Fibroblast of lung (primary cell): ENCODE data around the gene BEST4. TPM values are rescaled to one million over a fixed set of nuclear protein-coding genes. Genes with fewer than 3 reads are reported as not detected.

Experiments used
- DNase-seq, 2 donors: peaks; one replicate each; pipeline versions ENCODE4 v3.0.0 to v3.0.0-alpha.2; 2010; ENCODE audit warnings: low read depth in 2 of 2
- H2AFZ ChIP-seq: 2 replicates; pipeline ENCODE4 v1.5.1; 2012; ENCODE audit warnings: low read length, control low read depth, inconsistent platforms
- H3K27ac ChIP-seq: 2 replicates; pipeline ENCODE4 v1.5.1; 2011; ENCODE audit warnings: low read length, control low read depth; ENCODE audit not compliant: insufficient read depth
- H3K27me3 ChIP-seq: 2 replicates; pipeline ENCODE4 v1.5.1; 2011; ENCODE audit warnings: mild to moderate bottlenecking, low read length; ENCODE audit not compliant: control insufficient read depth, insufficient read depth
- H3K36me3 ChIP-seq: 2 replicates; pipeline ENCODE4 v1.5.1; 2011; ENCODE audit warnings: low read length; ENCODE audit not compliant: control insufficient read depth, insufficient read depth
- H3K4me1 ChIP-seq: 2 replicates; pipeline ENCODE4 v1.5.1; 2011; ENCODE audit warnings: low read length; ENCODE audit not compliant: control insufficient read depth, insufficient read depth; ENCODE audit errors: extremely low read depth
- H3K4me2 ChIP-seq: 2 replicates; pipeline ENCODE4 v1.5.1; 2011; ENCODE audit warnings: low read length, control low read depth; ENCODE audit not compliant: insufficient read depth; ENCODE audit errors: extremely low read depth
- H3K4me3 ChIP-seq, 4 experiments: fragments of 200-600 bp in 1 of 4; sonication (generic) in 1 of 4; replicated peaks in 1 of 4; 2 replicates each; pipeline ENCODE4 v1.5.1; 2011 to 2016; ENCODE audit warnings: low read length in 4 of 4, low read depth in 3 of 4, mild to moderate bottlenecking in 3 of 4, control low read depth in 2 of 4, inconsistent platforms in 1 of 4, mixed read lengths in 1 of 4; ENCODE audit not compliant: insufficient read depth in 1 of 4; ENCODE audit errors: control extremely low read depth in 1 of 4
- H3K79me2 ChIP-seq: 2 replicates; pipeline ENCODE4 v1.5.1; 2012; ENCODE audit warnings: mild to moderate bottlenecking, low read length, inconsistent platforms; ENCODE audit not compliant: control insufficient read depth, insufficient read depth
- H3K9ac ChIP-seq: 2 replicates; pipeline ENCODE4 v1.5.1; 2011; ENCODE audit warnings: mild to moderate bottlenecking, low read length, control low read depth; ENCODE audit not compliant: insufficient read depth
- H3K9me3 ChIP-seq: 2 replicates; pipeline ENCODE4 v1.5.1; 2012; ENCODE audit warnings: low read depth, low read length; ENCODE audit not compliant: control insufficient read depth, insufficient read depth
- H4K20me1 ChIP-seq: 2 replicates; pipeline ENCODE4 v1.5.1; 2011; ENCODE audit warnings: low read length; ENCODE audit not compliant: control insufficient read depth, insufficient read depth; ENCODE audit errors: extremely low read depth
- EZH2 ChIP-seq: IDR thresholded peaks from 2 replicates; pipeline ENCODE4 v1.5.1; 2012; ENCODE audit warnings: low read length, control low read depth, mild to moderate bottlenecking; ENCODE audit errors: missing control alignments
- polyA minus RNA-seq: library from RNA; depleted of rRNA, polyadenylated mRNA; stranded (reverse); fragments of >200 nt; gene quantifications from 2 replicates; pipeline ENCODE4 v1.2.3, GENCODE V29; 2011; ENCODE audit warnings: low replicate concordance
- polyA plus RNA-seq, 2 donors: library from polyadenylated mRNA; depleted of rRNA in 1 of 2; stranded (reverse) in 1 of 2; unstranded in 1 of 2; fragments of >200 nt; gene quantifications; 2 replicates each; pipeline ENCODE4 v1.2.1, GENCODE V29; 2011 to 2012; ENCODE audit warnings: missing spikeins in 1 of 2
- total RNA-seq: library from RNA; depleted of rRNA; stranded (reverse); fragments of >200 nt; gene quantifications from 2 replicates; pipeline ENCODE4 v1.2.1, GENCODE V29; 2014
- TF ChIP-seq, protein P1 (sequence below), 2 donors: IDR thresholded peaks in 1 of 2; conservative IDR thresholded peaks in 1 of 2; 1 replicate in 1 of 2; 2 replicates in 1 of 2; pipeline ENCODE4 v1.5.1; 2011 to 2012; ENCODE audit warnings: low read length in 2 of 2, control low read depth in 1 of 2, inconsistent platforms in 1 of 2, low read depth in 1 of 2, mild to moderate bottlenecking in 1 of 2

The BEST4 gene
- total RNA-seq (under 0.01 and 0.17 TPM in 2 replicates), polyA plus RNA-seq (0.10 and 0.11 TPM in 2 replicates), polyA minus RNA-seq (not detected in 2 replicates)
- polyA plus RNA-seq (2012) = 0.08 TPM in 2 replicates

DNA sequence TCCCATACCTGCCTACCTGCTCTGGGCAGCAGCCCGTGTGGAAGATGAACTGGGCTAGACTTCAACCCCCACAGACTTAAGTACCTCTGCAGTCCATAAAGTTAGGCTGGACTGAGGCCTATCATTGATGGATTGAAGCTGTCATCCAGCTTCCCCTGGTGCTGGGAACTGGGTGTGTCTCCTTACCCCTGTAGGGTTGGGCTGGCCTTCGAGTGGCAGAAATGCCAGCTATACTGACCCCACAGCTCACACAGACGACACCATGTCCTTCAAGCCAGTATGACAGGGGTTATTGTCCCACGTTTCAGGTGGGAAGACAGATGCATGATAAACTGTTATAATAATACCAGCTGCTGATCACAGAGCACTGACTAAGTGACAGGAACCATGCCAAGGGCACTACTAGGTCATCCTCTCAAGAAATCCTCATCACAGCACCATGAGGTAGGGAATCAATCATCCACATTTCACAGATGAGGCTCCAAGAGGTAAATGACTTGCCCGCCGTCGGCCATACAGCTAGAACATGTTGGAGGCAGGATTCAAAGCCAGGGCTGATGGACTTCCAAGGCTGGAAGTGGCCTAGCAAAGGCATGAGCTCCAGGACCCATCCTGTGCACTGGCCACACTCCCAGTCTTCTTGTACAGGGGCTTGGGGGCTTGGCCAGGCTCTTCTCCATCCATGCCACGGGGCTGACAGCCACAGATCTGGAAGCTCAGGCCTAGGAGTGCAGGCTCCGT, at the start of gene BEST4:
TSS of gene BEST4 (minus strand) at position 51 of the 741 bp plus-strand sequence. CDS start 465 bp downstream, outside the sequence.
- Histone ChIP-seq H3K9ac (no peak within 1 kb of the TSS), H3K79me2 (no peaks in the 10 kb centered on the region), H4K20me1 (no peaks in the 10 kb centered on the region), H3K36me3 (no peaks in the 10 kb centered on the region), H3K4me2 (no peak within 1 kb of the TSS), H2AFZ (no peak within 1 kb of the TSS), H3K9me3 (no peaks in the 10 kb centered on the region), H3K27ac (no peak within 1 kb of the TSS), H3K4me3 (no peak within 1 kb of the TSS), H3K27me3 (no peaks in the 10 kb centered on the region), H3K4me1 (peaks cover 8% of the 10 kb centered on the region)
- TF ChIP-seq EZH2 = no peak
- TF ChIP-seq, protein P1, sequence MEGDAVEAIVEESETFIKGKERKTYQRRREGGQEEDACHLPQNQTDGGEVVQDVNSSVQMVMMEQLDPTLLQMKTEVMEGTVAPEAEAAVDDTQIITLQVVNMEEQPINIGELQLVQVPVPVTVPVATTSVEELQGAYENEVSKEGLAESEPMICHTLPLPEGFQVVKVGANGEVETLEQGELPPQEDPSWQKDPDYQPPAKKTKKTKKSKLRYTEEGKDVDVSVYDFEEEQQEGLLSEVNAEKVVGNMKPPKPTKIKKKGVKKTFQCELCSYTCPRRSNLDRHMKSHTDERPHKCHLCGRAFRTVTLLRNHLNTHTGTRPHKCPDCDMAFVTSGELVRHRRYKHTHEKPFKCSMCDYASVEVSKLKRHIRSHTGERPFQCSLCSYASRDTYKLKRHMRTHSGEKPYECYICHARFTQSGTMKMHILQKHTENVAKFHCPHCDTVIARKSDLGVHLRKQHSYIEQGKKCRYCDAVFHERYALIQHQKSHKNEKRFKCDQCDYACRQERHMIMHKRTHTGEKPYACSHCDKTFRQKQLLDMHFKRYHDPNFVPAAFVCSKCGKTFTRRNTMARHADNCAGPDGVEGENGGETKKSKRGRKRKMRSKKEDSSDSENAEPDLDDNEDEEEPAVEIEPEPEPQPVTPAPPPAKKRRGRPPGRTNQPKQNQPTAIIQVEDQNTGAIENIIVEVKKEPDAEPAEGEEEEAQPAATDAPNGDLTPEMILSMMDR (conservative IDR thresholded peaks at IDR 0.05 in 1 of 2, IDR thresholded peaks at IDR 0.05 in 1 of 2; ENCODE audit: low read depth in 1 of 2, low read length in 2 of 2) = no peak
- no peak for DNase-seq

DNA sequence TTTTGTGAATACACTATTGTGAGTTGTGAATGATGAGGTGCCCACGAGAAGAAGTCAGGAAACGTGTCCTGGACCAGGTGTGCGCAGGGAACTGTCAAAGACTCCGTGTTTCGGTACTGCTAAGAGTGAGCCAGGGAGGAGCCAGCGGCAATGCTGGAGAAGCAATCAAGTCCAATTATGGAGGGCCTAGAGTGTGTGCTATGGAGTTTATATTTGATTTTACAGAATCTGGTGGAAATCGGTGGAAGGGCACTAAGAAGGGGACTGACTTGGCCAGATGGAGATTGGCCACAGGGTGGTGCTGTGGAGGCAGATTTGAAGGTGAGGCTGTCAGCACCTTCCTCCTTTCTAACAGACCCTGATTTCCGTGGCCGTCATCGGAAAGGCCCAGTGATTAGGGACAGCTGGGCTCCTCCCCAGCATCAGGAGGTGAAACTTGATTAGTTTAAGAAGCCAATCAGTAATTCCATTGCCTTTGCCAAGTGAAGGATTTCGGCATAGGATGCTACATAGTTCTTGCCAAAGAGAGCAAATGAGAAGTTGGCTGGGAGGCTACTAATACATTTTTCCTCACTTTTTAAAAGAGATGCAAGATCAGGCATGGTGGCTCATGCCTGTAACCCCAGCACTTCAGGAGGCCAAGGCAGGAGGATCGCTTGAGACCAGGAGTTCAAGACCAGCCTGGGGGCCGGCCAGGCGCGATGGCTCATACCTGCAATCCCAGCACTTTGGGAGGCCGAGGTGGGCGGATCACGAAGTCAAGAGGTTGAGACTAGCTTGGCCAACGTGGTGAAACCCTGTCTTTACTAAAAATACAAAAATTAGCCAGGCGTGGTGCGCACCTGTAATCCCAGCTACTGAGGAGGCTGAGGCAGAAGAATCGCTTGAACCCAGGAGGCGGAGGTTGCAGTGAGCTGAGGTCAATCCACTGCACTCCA, 48.0 kb upstream of the BEST4 start:
- Histone ChIP-seq H3K27ac (no peak overlapping the region), H3K27me3 (no peaks in the 10 kb centered on the region), H2AFZ (peak overlapping the region; percentile 61), H3K4me2 (no peak overlapping the region), H3K9ac (no peak overlapping the region), H4K20me1 (no peaks in the 10 kb centered on the region), H3K36me3 (no peaks in the 10 kb centered on the region), H3K4me1 (no peaks in the 10 kb centered on the region), H3K9me3 (no peaks in the 10 kb centered on the region), H3K4me3 (no peak overlapping the region), H3K79me2 (no peaks in the 10 kb centered on the region)
- DNase-seq = peak; percentile 67 to 86
- TF ChIP-seq EZH2 = no peak
- TF ChIP-seq, protein P1 (conservative IDR thresholded peaks at IDR 0.05 in 1 of 2, IDR thresholded peaks at IDR 0.05 in 1 of 2; ENCODE audit: low read depth in 1 of 2, low read length in 2 of 2) = peak; percentile 86 to 95

DNA sequence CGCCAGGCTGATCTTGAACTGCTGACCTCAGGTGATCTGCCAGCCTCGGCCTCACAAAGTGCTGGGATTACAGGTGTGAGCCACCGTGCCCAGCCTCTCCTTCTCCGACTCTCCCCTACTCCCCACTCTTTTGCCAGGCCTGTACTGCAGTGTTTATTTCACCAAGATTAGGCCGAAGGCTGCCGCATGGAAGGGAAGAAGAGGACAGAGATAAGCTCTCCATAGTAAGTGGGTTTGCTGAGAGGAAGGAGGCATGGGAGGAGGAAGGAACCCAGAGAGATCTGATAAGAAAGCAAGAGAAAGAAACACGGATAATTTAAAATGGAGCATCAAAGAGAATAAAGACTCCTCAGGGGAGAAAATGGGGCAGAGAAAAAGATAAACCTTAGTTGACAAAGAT, 46.4 kb upstream of the BEST4 start:
- H3K4me3 ChIP-seq = no peak overlapping the region
- no peak overlapping the region for H3K4me2 ChIP-seq
- H3K9ac ChIP-seq = no peak overlapping the region
- no peaks in the 10 kb centered on the region for H4K20me1 ChIP-seq
- H3K79me2 ChIP-seq = no peaks in the 10 kb centered on the region
- TF ChIP-seq EZH2 = no peak
- TF ChIP-seq, protein P1 (conservative IDR thresholded peaks at IDR 0.05 in 1 of 2, IDR thresholded peaks at IDR 0.05 in 1 of 2; ENCODE audit: low read depth in 1 of 2, low read length in 2 of 2) = no peak
- H3K4me1 ChIP-seq = no peaks in the 10 kb centered on the region
- H3K9me3 ChIP-seq = no peaks in the 10 kb centered on the region
- H3K27me3 ChIP-seq = no peaks in the 10 kb centered on the region
- H3K36me3 ChIP-seq = no peaks in the 10 kb centered on the region
- no peak for DNase-seq
- H2AFZ ChIP-seq = no peak overlapping the region
- H3K27ac ChIP-seq = no peak overlapping the region
